Pancreas (tissue), 10 donors: Measurements from ENCODE around the gene BCAR3. TPM values are rescaled to one million over a fixed set of nuclear protein-coding genes. Genes with fewer than 3 reads are reported as not detected.

Experiments used
- ATAC-seq, 4 donors: fragments of 200-7000 bp; cut with Tn5 transposase; one replicate each; pipeline versions ENCODE4 v1.8.0 to v1.9.1; 2020; ENCODE audit warnings: mild to moderate bottlenecking in 4 of 4, moderate library complexity in 4 of 4
- DNase-seq, 6 donors: peaks; one replicate each; pipeline ENCODE4 v3.0.0-alpha.2; 2020
- FAIRE-seq: peaks from 2 replicates; lab custom pipeline; 2012; peaks lifted over from hg19 to GRCh38; lab: Jason Lieb, UNC
- H3K27ac ChIP-seq, 4 donors: fragments of 200-600 bp; sonication (generic); 1 replicate in 3 of 4; 2 replicates in 1 of 4; pipeline versions ENCODE4 v1.5.0 to v1.8.0; 2020
- H3K27me3 ChIP-seq, 4 donors: fragments of 200-600 bp; one replicate each; pipeline ENCODE4 v1.8.0; 2021
- H3K36me3 ChIP-seq, 3 donors: fragments of 200-600 bp; sonication (generic) in 1 of 3; one replicate each; pipeline versions ENCODE4 v1.5.0 to v1.8.0; 2020 to 2021
- H3K4me1 ChIP-seq, 3 donors: fragments of 200-600 bp; one replicate each; pipeline ENCODE4 v1.8.0; 2021
- H3K4me3 ChIP-seq, 4 donors: fragments of 200-600 bp; sonication (generic) in 2 of 4; one replicate each; pipeline versions ENCODE4 v1.5.0 to v1.8.0; 2020 to 2021
- H3K9me3 ChIP-seq, 4 donors: fragments of 200-600 bp; one replicate each; pipeline ENCODE4 v1.8.0; 2021
- CTCF ChIP-seq, 4 donors: fragments of 200-600 bp; sonication (generic) in 3 of 4; IDR thresholded peaks; one replicate each; pipeline versions ENCODE4 v1.5.0 to v1.8.0; 2021; ENCODE audit warnings: antibody characterized with exemption in 4 of 4
- WGBS, 2 donors: extraction: QIAGEN DNeasy Blood & Tissue Kit; methylation state at CpG; one replicate each; pipeline ENCODE4 v1.1.7; 2013; 5-methylcytosine and 5-hydroxymethylcytosine counted together
- intact Hi-C, 3 donors: fragments of 100-400 bp; cut with DNase I; formaldehyde crosslinking; loops; one replicate each; pipeline versions ENCODE4 v1.11.1 to v1.14.2; 2022
- polyA plus RNA-seq, 2 donors: library from polyadenylated mRNA; stranded (reverse); fragments of 200-250 nt; gene quantifications; one replicate each; pipeline ENCODE4 v1.2.3, GENCODE V29; 2013
- total RNA-seq, 6 donors: library from RNA; stranded (reverse); fragmentation: NEBNext Ultra II Directional in 4 of 6; extraction: Animal tissue kit (Norgen Biotek cat#: 25700) in 4 of 6; gene quantifications; one replicate each; pipeline versions ENCODE4 v1.2.1 to v1.2.4, GENCODE V29; 2021 to 2023
- donor health status: healthy with polysubstance abuse.
- donor health status: DM: no; HTN: no; CAD: no; lungs with moderate emphysema.
- donor health status: DM: no; HTN: no; CAD: no.
- donor health status: control.
- donor health status: control.
- donor health status: Bipolar disorder and iron deficiency.
- donor health status: DM: yes; HTN: yes; CAD: no.
- donor health status: DM: no; HTN: no; CAD: no.
- donor health status: DM: no; HTN: no; CAD: no.
- donor health status: DM: yes; HTN: yes; CAD: no.

The BCAR3 gene
- total and polyA plus RNA-seq, 8 donors, result 2.4 to 8.2 (median 4.9) TPM

- Histone ChIP-seq H3K9me3 (no peaks in the 10 kb centered on the region), H3K27me3 (no peaks in the 10 kb centered on the region), H3K4me3 (no peak overlapping the region), H3K36me3 (no peaks in the 10 kb centered on the region), H3K4me1 (peaks cover 0 to 4% (median 0%) of the 10 kb centered on the region in 3 donors), H3K27ac (no peak overlapping the region)
- intact Hi-C loops, result no loop called here
- 90 to 100% methylated on average over 2 of the region's 2 CpGs for WGBS, 2 donors
- no peak for DNase-seq
- no peak for TF ChIP-seq CTCF (IDR thresholded peaks at IDR 0.05)
- FAIRE-seq, result no peak
- no peak for ATAC-seq
Observed at GRCh38 chr1:93648656-93649055, 33.0 kb downstream of the BCAR3 start.

- ATAC-seq (no peak), DNase-seq (no peak), FAIRE-seq (no peak)
- H3K36me3 ChIP-seq, result no peaks in the 10 kb centered on the region
- H3K4me3 ChIP-seq, result no peak overlapping the region
- no peaks in the 10 kb centered on the region for H3K4me1 ChIP-seq
- intact Hi-C loops, result no loop called here
- H3K27me3 ChIP-seq, result no peaks in the 10 kb centered on the region
- WGBS, 2 donors, result 81 to 82% methylated on average over 5 of the region's 5 CpGs
- no peak overlapping the region for H3K27ac ChIP-seq
- H3K9me3 ChIP-seq, result no peaks in the 10 kb centered on the region
- TF ChIP-seq CTCF (IDR thresholded peaks at IDR 0.05), result no peak
Observed at GRCh38 chr1:93641527-93641926, 40.1 kb downstream of the BCAR3 start.

- WGBS, 2 donors, result 88 to 93% methylated on average over 8 of the region's 8 CpGs
- Histone ChIP-seq H3K4me3 (no peak overlapping the region), H3K27ac (no peak overlapping the region), H3K4me1 (no peaks in the 10 kb centered on the region), H3K36me3 (no peaks in the 10 kb centered on the region), H3K9me3 (no peaks in the 10 kb centered on the region), H3K27me3 (no peaks in the 10 kb centered on the region)
- ATAC-seq, result no peak
- intact Hi-C loops, result no loop called here
- no peak for FAIRE-seq
- DNase-seq, result no peak
- no peak for TF ChIP-seq CTCF (IDR thresholded peaks at IDR 0.05)
Observed at GRCh38 chr1:93640656-93641440, 40.8 kb downstream of the BCAR3 start.

GRCh38 chr1:93638981-93639380 is 42.7 kb downstream of the BCAR3 start:
- no peaks in the 10 kb centered on the region for H3K36me3 ChIP-seq
- 69 to 86% methylated on average over 8 of the region's 8 CpGs for WGBS, 2 donors
- FAIRE-seq (no peak), DNase-seq (no peak), ATAC-seq (peak in 3 of 4 donors; percentile 56 to 76 (median 76))
- H3K4me1 ChIP-seq, result no peaks in the 10 kb centered on the region
- no peaks in the 10 kb centered on the region for H3K27me3 ChIP-seq
- intact Hi-C loops, result no loop called here
- H3K9me3 ChIP-seq, result no peaks in the 10 kb centered on the region
- H3K4me3 ChIP-seq, result no peak overlapping the region
- peak overlapping the region in 1 of 4 donors; percentile 55 for H3K27ac ChIP-seq
- TF ChIP-seq CTCF (IDR thresholded peaks at IDR 0.05), result no peak

GRCh38 chr1:93638307-93638847 is 43.3 kb downstream of the BCAR3 start:
- H3K4me1 ChIP-seq, result no peaks in the 10 kb centered on the region
- FAIRE-seq (no peak), ATAC-seq (peak; percentile 66 to 96 (median 78)), DNase-seq (no peak)
- intact Hi-C loops, result no loop called here
- 35 to 44% methylated on average over 5 of the region's 5 CpGs for WGBS, 2 donors
- no peak for TF ChIP-seq CTCF (IDR thresholded peaks at IDR 0.05)
- no peaks in the 10 kb centered on the region for H3K27me3 ChIP-seq
- no peaks in the 10 kb centered on the region for H3K36me3 ChIP-seq
- H3K4me3 ChIP-seq, result no peak overlapping the region
- no peaks in the 10 kb centered on the region for H3K9me3 ChIP-seq
- peak overlapping the region in 2 of 4 donors; percentile 16 to 55 for H3K27ac ChIP-seq
